ENCODE measurements around the gene ST8SIA5.

- no peak for TF ChIP-seq EP300 (IDR thresholded peaks at IDR 0.05)
- TF ChIP-seq, protein P1, sequence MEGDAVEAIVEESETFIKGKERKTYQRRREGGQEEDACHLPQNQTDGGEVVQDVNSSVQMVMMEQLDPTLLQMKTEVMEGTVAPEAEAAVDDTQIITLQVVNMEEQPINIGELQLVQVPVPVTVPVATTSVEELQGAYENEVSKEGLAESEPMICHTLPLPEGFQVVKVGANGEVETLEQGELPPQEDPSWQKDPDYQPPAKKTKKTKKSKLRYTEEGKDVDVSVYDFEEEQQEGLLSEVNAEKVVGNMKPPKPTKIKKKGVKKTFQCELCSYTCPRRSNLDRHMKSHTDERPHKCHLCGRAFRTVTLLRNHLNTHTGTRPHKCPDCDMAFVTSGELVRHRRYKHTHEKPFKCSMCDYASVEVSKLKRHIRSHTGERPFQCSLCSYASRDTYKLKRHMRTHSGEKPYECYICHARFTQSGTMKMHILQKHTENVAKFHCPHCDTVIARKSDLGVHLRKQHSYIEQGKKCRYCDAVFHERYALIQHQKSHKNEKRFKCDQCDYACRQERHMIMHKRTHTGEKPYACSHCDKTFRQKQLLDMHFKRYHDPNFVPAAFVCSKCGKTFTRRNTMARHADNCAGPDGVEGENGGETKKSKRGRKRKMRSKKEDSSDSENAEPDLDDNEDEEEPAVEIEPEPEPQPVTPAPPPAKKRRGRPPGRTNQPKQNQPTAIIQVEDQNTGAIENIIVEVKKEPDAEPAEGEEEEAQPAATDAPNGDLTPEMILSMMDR (IDR thresholded peaks at IDR 0.05) = no peak
Observed at GRCh38 chr18:46672062-46672970, 84.5 kb downstream of the ST8SIA5 start.
